ENCODE measurements around the gene PSMD5. TPM values are rescaled to one million over a fixed set of nuclear protein-coding genes. Genes with fewer than 3 reads are reported as not detected.

PSMD5 gene
- total RNA-seq, result 10 to 100 TPM; 30.7 to 57.5 (median 36.2) TPM

- DNase-seq (ENCODE audit: low spot score), result peak; percentile 94
- TF ChIP-seq CTCF (IDR thresholded peaks at IDR 0.05), result no peak
Observed at GRCh38 chr9:120842685-120843485, at the start of gene PSMD5. Gene PSMD5 (minus strand): TSS chr9:120842922. CDS start chr9:120842909, 13 bp downstream.

DNA sequence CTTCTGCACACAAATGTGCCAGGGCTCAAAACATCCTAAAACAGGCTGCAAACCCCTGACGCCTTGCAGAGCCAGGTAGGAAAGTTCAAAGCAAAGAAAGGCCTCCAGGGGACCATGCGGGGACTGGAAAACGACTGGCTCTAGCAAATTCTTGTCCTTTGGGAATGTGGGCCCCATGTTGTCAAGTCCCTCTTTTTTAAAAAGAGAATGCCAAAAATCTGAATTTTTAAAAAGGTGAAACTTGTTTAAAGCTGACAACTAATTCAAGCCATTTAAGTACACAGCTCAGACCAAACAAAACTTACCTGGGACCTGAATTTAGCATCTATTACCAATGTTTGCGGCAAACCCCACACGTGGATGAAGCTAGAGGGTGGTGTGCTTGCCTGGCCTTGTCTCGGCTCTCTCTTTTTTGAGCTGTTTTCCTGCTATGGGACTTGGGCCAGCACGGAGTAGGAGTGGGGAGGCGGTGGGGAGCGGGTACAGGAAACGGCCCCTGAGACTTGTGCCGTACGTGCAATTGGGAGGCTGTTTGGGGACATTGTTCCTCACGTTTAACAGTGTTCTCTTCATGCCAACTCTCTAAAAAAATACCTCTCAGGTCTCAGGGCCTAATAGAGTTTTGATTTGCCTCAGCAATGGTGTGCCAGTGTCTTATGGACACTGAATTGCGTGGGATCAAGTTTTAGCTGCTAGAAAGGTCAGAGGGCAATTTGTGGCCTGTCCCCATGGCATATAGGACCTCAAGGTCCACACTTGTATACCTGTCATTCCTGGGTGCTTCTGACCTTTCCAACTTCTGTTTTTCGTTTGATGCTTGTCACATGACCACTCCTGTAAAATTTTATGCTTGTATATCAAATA lies 49.4 kb upstream of the PSMD5 start:
- no peak for DNase-seq (ENCODE audit: low spot score)
- TF ChIP-seq CTCF (IDR thresholded peaks at IDR 0.05), result no peak
- no peak for ATAC-seq (ENCODE audit: low FRiP score)

More at GRCh38 chr9:120842685-120843485, at the start of gene PSMD5:
- peak; percentile 99 for ATAC-seq (ENCODE audit: low FRiP score)

DNA sequence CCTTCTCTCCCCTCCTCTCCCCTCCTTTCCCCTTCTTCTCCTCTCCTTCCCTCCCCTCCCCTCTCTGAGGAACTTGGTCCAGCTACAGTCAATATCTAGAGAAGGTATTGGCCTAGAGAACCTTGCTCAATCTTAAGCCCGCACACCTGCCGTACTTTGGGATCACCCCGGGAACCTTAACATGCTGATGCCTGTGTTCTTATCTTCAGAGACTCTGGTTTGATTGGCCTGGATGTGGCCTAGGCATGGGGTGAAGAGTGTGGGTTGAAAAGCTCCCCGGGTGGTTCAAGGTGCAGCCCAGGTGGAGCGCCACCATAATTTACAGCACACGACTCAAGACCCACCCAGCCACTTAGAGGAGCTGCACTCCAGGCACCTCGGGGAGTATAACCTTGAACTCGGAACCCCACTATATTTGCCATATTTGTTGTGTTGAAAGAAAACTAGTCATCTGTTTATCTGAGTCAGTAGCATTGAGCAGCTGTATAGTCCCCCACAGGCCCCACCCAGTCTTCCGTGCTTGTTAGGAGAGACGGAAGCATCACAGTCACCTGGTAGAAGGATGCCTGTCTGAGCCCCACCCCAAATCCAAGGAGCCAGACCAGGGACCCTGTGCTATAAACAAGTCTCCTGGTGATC lies 48.6 kb upstream of the PSMD5 start:
- no peak for DNase-seq (ENCODE audit: low spot score)
- no peak for TF ChIP-seq CTCF (IDR thresholded peaks at IDR 0.05)
- ATAC-seq (ENCODE audit: low FRiP score), result no peak

DNA sequence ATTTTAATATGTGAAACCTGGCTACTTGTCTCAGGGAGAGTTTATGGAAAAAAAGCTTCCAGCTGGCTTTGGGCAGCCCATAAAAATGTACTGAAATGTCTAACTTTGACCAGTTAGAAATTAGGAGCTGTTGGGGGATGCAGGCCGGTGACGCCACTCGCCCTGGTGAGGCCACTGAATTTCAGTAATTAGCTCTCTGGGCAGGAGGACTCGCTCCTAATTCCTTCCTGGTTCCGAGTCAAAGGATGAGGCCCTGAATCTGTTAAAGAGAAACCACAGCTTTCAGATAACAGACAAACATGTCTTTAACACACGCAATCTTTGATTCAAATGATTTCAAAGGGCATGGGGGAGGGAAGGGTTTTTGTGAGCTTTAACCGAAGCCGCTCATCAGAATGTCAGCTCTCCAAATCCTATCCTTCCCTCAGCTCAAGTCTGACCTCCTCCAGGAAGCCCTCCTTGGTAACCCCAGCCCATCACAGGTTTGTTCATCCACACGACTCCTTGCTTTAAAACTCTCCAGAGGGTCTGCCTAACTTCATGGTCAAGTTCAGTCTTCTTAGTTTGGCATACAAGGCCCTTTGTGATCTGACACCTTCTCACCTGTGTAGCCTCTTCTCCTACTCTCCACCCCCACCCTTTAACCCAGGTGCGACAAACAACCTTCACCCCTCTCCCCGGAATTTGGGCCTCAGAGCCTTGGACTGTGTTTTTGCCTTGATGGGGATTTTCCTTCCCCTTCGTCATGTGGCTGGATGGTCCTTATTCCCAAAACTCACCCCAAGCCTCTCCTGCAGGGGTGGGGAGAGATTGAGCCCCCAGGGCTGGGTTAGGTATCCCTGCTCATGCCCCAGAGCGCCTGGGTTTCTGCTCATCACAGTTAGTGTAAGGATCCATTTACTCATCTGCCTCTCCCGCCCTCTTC lies 47.9 kb upstream of the PSMD5 start:
- TF ChIP-seq CTCF (IDR thresholded peaks at IDR 0.05), result no peak
- no peak for ATAC-seq (ENCODE audit: low FRiP score)
- DNase-seq (ENCODE audit: low spot score), result no peak

DNA sequence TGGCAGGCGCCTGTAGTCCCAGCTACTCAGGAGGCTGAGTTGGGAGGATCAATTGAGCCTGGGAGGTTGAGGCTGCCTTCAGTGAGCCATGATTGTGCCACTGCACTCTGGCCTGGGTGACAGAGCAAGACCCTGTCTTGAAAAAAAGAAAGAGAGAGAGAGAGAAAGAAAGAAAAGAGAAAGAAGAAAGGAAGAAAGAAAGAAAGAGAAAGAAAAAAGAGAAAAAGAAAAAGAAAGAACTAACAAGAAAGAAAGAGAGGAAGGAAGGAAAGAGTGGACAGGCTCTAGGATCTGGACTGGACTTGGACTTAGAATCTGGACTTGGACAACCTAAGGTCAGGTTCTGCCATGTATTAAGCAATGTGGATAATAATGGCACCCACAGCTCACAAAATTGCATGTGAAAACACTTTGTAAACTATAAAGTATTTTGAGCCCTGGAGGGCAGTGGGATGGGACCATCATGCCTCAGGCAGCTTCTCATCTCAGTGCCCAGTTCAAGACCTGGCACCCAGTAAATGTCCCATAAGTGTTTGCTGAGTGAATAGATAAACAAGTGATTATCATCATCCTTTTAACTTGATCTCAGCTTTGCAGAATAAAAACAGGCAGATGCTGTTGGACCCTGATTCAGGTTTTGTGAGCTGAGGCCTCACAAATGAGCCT lies 47.0 kb upstream of the PSMD5 start:
- no peak for ATAC-seq (ENCODE audit: low FRiP score)

More for the DNA sequence above, 47.0 kb upstream of the PSMD5 start:
- TF ChIP-seq CTCF (IDR thresholded peaks at IDR 0.05), result no peak
- DNase-seq (ENCODE audit: low spot score), result no peak
